GM18505 (cell line): ENCODE results near the gene ADGRV1.
"Not testable (repeated sequence)": the region's sequence is repeated elsewhere in the genome, so short reads cannot be mapped to it uniquely, and the experiment has no call there.

Source experiments
- ATAC-seq: cut with Tn5 transposase; IDR thresholded peaks from one replicate; pipeline ENCODE4 v1.9.1; 2021; ENCODE audit not compliant: unreplicated experiment
- POLR2A ChIP-seq: IDR thresholded peaks from 4 replicates; pipeline ENCODE4 v1.6.1; 2011; ENCODE audit warnings: borderline replicate concordance; ENCODE audit not compliant: insufficient read depth, insufficient read length; ENCODE audit errors: extremely low read depth

Gene ADGRV1

GRCh38 chr5:90680921-90681563, 122.4 kb downstream of the ADGRV1 start:
- no peak for ATAC-seq
- TF ChIP-seq POLR2A = no peak

DNA sequence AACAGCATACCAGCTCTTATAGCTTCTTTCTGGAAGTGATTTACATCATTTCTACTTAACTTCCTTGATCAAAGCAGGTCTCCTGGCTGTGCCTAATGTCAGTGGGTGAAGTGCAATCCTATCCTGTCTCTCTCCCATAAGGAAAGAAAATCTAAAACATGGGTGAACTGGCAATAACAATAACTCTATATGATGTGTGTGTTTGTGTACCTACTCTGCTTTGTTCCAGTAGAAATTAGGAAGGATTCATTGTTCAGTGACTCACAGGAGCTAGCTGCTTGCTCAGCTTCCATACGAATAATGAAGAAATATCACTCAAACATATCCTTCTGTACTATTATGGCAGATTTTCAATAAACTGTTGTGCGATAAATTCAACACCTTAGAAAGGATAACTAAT, 123.7 kb downstream of the ADGRV1 start:
- ATAC-seq = no peak
- TF ChIP-seq POLR2A = no peak

GRCh38 chr5:90685425-90686022, 126.9 kb downstream of the ADGRV1 start:
- TF ChIP-seq POLR2A = no peak
- no peak for ATAC-seq

GRCh38 chr5:90686363-90686762, 127.8 kb downstream of the ADGRV1 start:
- not testable (repeated sequence) for ATAC-seq

DNA sequence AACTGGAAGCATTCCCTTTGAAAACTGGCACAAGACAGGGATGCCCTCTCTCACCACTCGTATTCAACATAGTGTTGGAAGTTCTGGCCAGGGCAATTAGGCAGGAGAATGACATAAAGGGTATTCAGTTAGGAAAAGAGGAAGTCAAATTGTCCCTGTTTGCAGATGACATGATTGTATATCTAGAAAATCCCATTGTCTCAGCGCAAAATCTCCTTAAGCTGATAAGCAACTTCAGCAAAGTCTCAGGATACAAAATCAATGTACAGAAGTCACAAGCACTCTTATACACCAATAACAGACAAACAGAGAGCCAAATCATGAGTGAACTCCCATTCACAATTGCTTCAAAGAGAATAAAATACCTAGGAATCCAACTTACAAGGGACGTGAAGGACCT, 128.9 kb downstream of the ADGRV1 start:
- not testable (repeated sequence) for ATAC-seq

- TF ChIP-seq POLR2A = no peak
- no peak for ATAC-seq
These were observed 130.5 kb downstream of the ADGRV1 start for GRCh38 chr5:90689064-90689463.

DNA sequence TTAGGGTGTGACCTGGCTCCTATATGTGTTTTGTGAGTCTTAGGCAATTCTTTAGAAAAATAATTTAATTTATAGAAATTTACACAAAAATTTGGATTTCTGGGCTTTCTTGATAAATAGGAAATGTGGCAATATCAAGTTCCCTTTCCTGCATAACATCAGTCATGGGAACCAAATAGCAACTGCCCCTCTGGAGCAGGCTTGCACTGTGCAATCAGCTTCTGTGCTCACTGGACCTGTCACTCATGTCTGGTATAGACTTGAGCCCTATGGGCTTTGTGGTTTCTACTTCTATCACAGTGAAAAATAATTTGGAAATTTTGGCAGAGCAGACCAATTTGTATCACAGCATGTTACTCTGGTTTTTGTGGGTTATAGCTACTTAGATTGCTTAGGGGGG, 131.7 kb downstream of the ADGRV1 start:
- ATAC-seq = no peak
- TF ChIP-seq POLR2A = no peak

DNA sequence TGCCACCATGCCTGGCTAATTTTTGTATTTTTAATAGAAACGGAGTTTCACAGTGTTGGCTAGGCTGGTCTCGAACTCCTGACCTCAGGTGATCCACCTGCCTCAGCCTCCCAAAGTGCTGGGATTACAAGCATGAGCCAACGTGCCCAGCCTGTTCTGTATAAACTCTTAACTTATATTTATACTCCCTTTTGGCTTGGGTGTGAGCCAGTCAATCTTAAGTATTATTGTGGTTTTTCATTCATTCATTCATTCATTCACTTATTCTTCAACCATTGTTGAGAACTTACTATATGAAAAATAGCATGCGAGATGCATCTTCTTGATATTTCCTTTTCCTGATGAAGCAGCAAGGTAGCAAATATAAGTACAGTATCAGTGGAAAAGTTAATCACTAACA, 132.9 kb downstream of the ADGRV1 start:
- no peak for TF ChIP-seq POLR2A
- ATAC-seq = no peak

GRCh38 chr5:90696153-90696552, 137.6 kb downstream of the ADGRV1 start:
- no peak for ATAC-seq
- TF ChIP-seq POLR2A = no peak

DNA sequence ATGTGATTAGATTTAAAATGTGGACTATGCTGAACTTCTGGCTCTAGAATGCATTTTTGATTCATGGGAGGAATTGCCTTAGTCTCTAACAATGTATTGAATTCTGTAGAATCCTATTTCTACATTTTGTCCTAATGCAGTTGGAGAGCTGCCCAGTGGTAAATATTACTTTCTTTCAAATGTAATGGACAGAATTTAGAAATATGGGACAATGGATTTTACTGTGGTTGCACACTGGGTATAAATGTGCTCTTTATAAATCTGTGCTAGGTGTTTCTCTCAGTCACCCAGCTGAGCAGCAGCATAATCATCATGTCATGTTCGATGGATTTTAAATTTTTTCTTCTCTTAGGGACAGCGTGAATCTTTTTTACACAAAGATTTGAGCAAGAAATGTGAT, 141.7 kb downstream of the ADGRV1 start:
- no peak for ATAC-seq
- TF ChIP-seq POLR2A = no peak

DNA sequence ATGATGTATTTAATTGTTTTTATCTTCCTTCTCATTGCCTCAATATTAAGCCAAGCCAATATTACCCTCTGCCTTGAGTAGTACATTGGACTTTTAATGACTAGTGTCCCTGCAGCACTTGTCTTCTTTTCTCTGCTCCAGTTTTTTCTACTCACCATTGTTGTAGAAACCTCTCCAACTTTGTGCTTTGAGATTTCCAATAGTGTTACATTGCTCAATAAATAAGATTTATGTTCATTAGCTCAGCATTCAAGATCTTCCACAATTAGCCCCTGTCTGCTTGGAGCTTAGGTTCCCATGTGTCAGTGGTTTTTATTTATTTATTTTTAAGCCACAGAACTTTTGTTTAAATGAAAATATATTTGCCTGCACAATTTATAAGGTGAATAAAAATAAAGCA, 145.3 kb downstream of the ADGRV1 start:
- ATAC-seq = no peak
- no peak for TF ChIP-seq POLR2A

GRCh38 chr5:90707698-90708097, 149.1 kb downstream of the ADGRV1 start:
- no peak for ATAC-seq
- TF ChIP-seq POLR2A = no peak

GRCh38 chr5:90709323-90710155, 150.9 kb downstream of the ADGRV1 start:
- TF ChIP-seq POLR2A = no peak
- peak; percentile 74 for ATAC-seq

- TF ChIP-seq POLR2A = no peak
- ATAC-seq = no peak
These were observed 159.8 kb downstream of the ADGRV1 start for GRCh38 chr5:90718387-90718786.
